Endodermal cell (in vitro differentiated cells): Measurements from ENCODE around the gene RPS15. TPM values are rescaled to one million over a fixed set of nuclear protein-coding genes. Genes with fewer than 3 reads are reported as not detected.

Experiments
- DNase-seq: peaks from one replicate; pipeline ENCODE4 v3.0.0-alpha.2; 2017
- H3K27ac ChIP-seq: 2 replicates; pipeline ENCODE4 v1.5.1; 2013; ENCODE audit warnings: mild to moderate bottlenecking, low read depth, low read length, moderate library complexity
- H3K27me3 ChIP-seq: 2 replicates; pipeline ENCODE4 v1.6.1; 2013; ENCODE audit warnings: mild to moderate bottlenecking, low read length, moderate library complexity; ENCODE audit not compliant: insufficient read depth, control insufficient read depth, poor library complexity, severe bottlenecking
- H3K36me3 ChIP-seq: 2 replicates; pipeline ENCODE4 v1.7.0; 2013; ENCODE audit warnings: mild to moderate bottlenecking, low read length, moderate library complexity; ENCODE audit not compliant: control insufficient read depth, insufficient read depth
- H3K4me1 ChIP-seq: one replicate; pipeline ENCODE4 v1.7.0; 2013; ENCODE audit warnings: low read length; ENCODE audit not compliant: control insufficient read depth, insufficient read depth
- H3K4me3 ChIP-seq: 2 replicates; pipeline ENCODE4 v1.5.1; 2013; ENCODE audit warnings: mild to moderate bottlenecking, low read length, moderate library complexity
- H3K9ac ChIP-seq: 2 replicates; pipeline ENCODE4 v1.6.1; 2013; ENCODE audit warnings: mild to moderate bottlenecking, low read length, moderate library complexity; ENCODE audit not compliant: poor library complexity, severe bottlenecking; ENCODE audit errors: extremely low read depth
- H3K9me3 ChIP-seq: 2 replicates; pipeline ENCODE4 v1.6.1; 2013; ENCODE audit warnings: mild to moderate bottlenecking, low read length, moderate library complexity; ENCODE audit not compliant: control insufficient read depth
- H3K27ac Mint-ChIP-seq: 2 replicates; pipeline ENCODE4 v1.8.0; 2020; ENCODE audit warnings: mixed read lengths
- H3K27me3 Mint-ChIP-seq: 2 replicates; pipeline ENCODE4 v1.8.0; 2021; ENCODE audit warnings: mild to moderate bottlenecking, mixed read lengths; ENCODE audit not compliant: insufficient read depth
- H3K36me3 Mint-ChIP-seq: 2 replicates; pipeline ENCODE4 v1.8.0; 2020; ENCODE audit warnings: low read depth, mixed read lengths
- H3K4me1 Mint-ChIP-seq: 2 replicates; pipeline ENCODE4 v1.8.0; 2020; ENCODE audit warnings: mixed read lengths
- H3K4me3 Mint-ChIP-seq: 2 replicates; pipeline ENCODE4 v1.8.0; 2020; ENCODE audit warnings: mild to moderate bottlenecking, moderate library complexity, mixed read lengths
- H3K9me3 Mint-ChIP-seq: 2 replicates; pipeline ENCODE4 v1.8.0; 2020; ENCODE audit warnings: mild to moderate bottlenecking, mixed read lengths
- CTCF ChIP-seq: fragments of 200-600 bp; sonication (generic); conservative IDR thresholded peaks from 2 replicates; pipeline ENCODE4 v1.5.0; 2021; ENCODE audit warnings: antibody characterized with exemption, mild to moderate bottlenecking
- WGBS, 2 experiments: methylation state at CpG; one replicate each; pipeline versions ENCODE4 v1.1.5 to v1.1.7; 2013; ENCODE audit warnings: missing lambda C conversion rate in 2 of 2, mixed read lengths in 1 of 2; ENCODE audit not compliant: insufficient coverage in 1 of 2, insufficient read length in 1 of 2; 5-methylcytosine and 5-hydroxymethylcytosine counted together
- total RNA-seq, 2 donors: library from RNA; stranded (reverse); fragmentation: NEBNext Ultra II Directional in 1 of 2; extraction: Animal tissue kit (Norgen Biotek cat#: 25700) in 1 of 2; gene quantifications; 2 replicates in 1 of 2; 3 replicates in 1 of 2; pipeline ENCODE4 v1.2.1, GENCODE V29; 2021

The RPS15 gene
- total RNA-seq, 2 donors from 2014 or later: 1,298 to 1,321 TPM

DNA sequence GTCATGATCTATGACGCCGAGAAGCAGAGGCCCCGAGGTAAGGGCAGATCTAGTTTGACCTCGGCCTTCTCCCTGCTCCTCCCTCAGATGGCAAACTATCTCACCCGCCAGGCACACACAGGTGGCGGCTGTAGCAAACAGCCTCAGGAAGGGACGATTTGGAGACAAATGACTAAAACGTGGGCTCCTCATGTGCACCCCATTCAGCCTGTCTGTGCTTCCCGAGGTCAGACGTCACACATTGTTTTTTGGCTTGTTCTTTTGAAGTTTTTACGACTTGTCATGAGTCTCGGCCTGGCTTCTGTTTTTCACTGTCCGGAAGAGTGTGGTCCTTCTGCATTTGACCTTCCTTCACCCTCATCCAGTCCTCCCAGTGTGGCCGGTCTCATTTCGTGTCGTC, 15.8 kb upstream of the RPS15 start:
- Histone ChIP-seq H3K9ac (no peak overlapping the region), H3K4me3 (no peak overlapping the region), H3K27me3 (no peaks in the 10 kb centered on the region), H3K4me1 (no peaks in the 10 kb centered on the region), H3K27ac (no peak overlapping the region), H3K9me3 (no peaks in the 10 kb centered on the region), H3K36me3 (peaks cover 83% of the 10 kb centered on the region)
- Mint-ChIP-seq H3K27ac (peak overlapping the region; percentile 22), H3K4me3 (no peak overlapping the region), H3K27me3 (no peaks in the 10 kb centered on the region), H3K4me1 (no peaks in the 10 kb centered on the region), H3K36me3 (peaks cover 56% of the 10 kb centered on the region), H3K9me3 (no peaks in the 10 kb centered on the region)
- 92 to 96% methylated on average over 15 to 16 of the region's 16 CpGs for WGBS, 2 experiments
- DNase-seq: no peak
- TF ChIP-seq CTCF: no peak

- Histone ChIP-seq H3K27me3 (no peaks in the 10 kb centered on the region), H3K36me3 (peaks cover 84% of the 10 kb centered on the region), H3K27ac (no peak overlapping the region), H3K4me3 (no peak overlapping the region), H3K9ac (no peak overlapping the region), H3K4me1 (no peaks in the 10 kb centered on the region), H3K9me3 (no peaks in the 10 kb centered on the region)
- Mint-ChIP-seq H3K27ac (peak overlapping the region; percentile 69), H3K27me3 (no peaks in the 10 kb centered on the region), H3K4me1 (no peaks in the 10 kb centered on the region), H3K9me3 (no peaks in the 10 kb centered on the region), H3K36me3 (peaks cover 53% of the 10 kb centered on the region), H3K4me3 (no peak overlapping the region)
- TF ChIP-seq CTCF: peak; percentile 37
- WGBS, 2 experiments: 93% methylated on average over 16 to 24 of the region's 24 CpGs
- no peak for DNase-seq
These were observed 15.3 kb upstream of the RPS15 start for GRCh38 chr19:1422943-1423342.

GRCh38 chr19:1423436-1424191, 14.6 kb upstream of the RPS15 start:
- Histone ChIP-seq H3K4me3 (no peak overlapping the region), H3K4me1 (no peaks in the 10 kb centered on the region), H3K27me3 (no peaks in the 10 kb centered on the region), H3K9me3 (no peaks in the 10 kb centered on the region), H3K36me3 (peaks cover 84% of the 10 kb centered on the region), H3K27ac (peak overlapping the region; percentile 44), H3K9ac (no peak overlapping the region)
- Mint-ChIP-seq H3K4me1 (no peaks in the 10 kb centered on the region), H3K36me3 (peaks cover 53% of the 10 kb centered on the region), H3K27me3 (no peaks in the 10 kb centered on the region), H3K27ac (peak overlapping the region; percentile 69), H3K9me3 (no peaks in the 10 kb centered on the region), H3K4me3 (no peak overlapping the region)
- no peak for TF ChIP-seq CTCF
- no peak for DNase-seq
- 92 to 97% methylated on average over 39 to 40 of the region's 40 CpGs for WGBS, 2 experiments
